SH-SY5Y (cell line): ENCODE data around the gene MYT1.

Source experiments
- GATA2 ChIP-seq: IDR thresholded peaks from 2 replicates; pipeline ENCODE4 v1.6.1; 2011; ENCODE audit warnings: mild to moderate bottlenecking, low read depth, low read length
- GATA3 ChIP-seq: IDR thresholded peaks from 2 replicates; pipeline ENCODE4 v1.6.1; 2011; ENCODE audit warnings: low read depth, mild to moderate bottlenecking, low read length, moderate library complexity

GRCh38 chr20:64219730-64220129 lies 55.5 kb downstream of the MYT1 start:
- TF ChIP-seq GATA2 (no peak), GATA3 (no peak)
